ENCODE data around the gene ADGRE1.

GRCh38 chr19:6877766-6878165 is 9.6 kb upstream of the ADGRE1 start:
- TF ChIP-seq CTCF (IDR thresholded peaks at IDR 0.05; ENCODE audit: poor library complexity, severe bottlenecking) (no peak), EZH2 (IDR thresholded peaks at IDR 0.05; ENCODE audit: borderline replicate concordance, insufficient read depth, low read length, poor library complexity, severe bottlenecking) (no peak), POLR2AphosphoS5 (IDR thresholded peaks at IDR 0.05) (no peak), RAD21 (conservative IDR thresholded peaks at IDR 0.05) (no peak)
